WERI-Rb-1 (cell line): ENCODE measurements around the gene MAML3.

Experiments used
- DNase-seq: peaks from one replicate; pipeline ENCODE4 v3.0.0-alpha.2; 2020
- H3K27ac ChIP-seq: fragments of 250-450 bp; sonication (Bioruptor Pico); 2 replicates; pipeline ENCODE4 v1.5.1; 2020; ENCODE audit warnings: mild to moderate bottlenecking, moderate library complexity
- H3K27me3 ChIP-seq: fragments of 250-450 bp; sonication (Bioruptor Pico); 2 replicates; pipeline ENCODE4 v1.5.1; 2021; ENCODE audit warnings: mild to moderate bottlenecking, low read depth, moderate library complexity; ENCODE audit not compliant: insufficient read depth, severe bottlenecking
- H3K36me3 ChIP-seq: fragments of 250-450 bp; sonication (Bioruptor Pico); 2 replicates; pipeline ENCODE4 v1.5.1; 2020; ENCODE audit warnings: mild to moderate bottlenecking, moderate library complexity
- H3K4me3 ChIP-seq: 2 replicates; pipeline ENCODE4 v1.5.1; 2011; ENCODE audit warnings: low read depth, mild to moderate bottlenecking, control low read depth, low read length
- H3K9me3 ChIP-seq: fragments of 250-450 bp; sonication (Bioruptor Pico); 2 replicates; pipeline ENCODE4 v1.5.1; 2021; ENCODE audit warnings: mild to moderate bottlenecking, moderate library complexity; ENCODE audit not compliant: severe bottlenecking
- TF ChIP-seq, protein P1 (sequence below): IDR thresholded peaks from 2 replicates; pipeline ENCODE4 v1.5.1; 2011; ENCODE audit warnings: low read depth, mild to moderate bottlenecking, control low read depth, inconsistent platforms, low read length

The MAML3 gene

DNA sequence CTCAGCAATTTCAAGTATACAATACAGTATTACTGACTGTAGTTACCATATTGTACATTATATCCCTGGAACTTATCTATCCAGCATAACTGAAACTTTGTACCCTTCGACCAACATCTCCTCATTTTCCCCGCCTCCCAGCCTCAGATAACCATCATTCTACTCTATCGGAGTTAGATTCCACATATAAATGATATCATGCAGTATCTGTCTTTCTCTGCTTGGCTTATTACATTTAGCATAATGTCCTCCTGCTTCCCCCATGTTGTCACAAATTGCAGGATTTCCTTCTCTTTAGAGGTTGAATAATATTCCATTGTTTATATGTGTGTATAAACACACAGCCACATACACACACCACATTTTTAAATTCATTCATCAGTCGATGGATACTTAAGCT is 218.1 kb downstream of the MAML3 start:
- Histone ChIP-seq H3K27me3 (no peaks in the 10 kb centered on the region), H3K9me3 (no peaks in the 10 kb centered on the region), H3K27ac (no peak overlapping the region), H3K4me3 (no peak overlapping the region), H3K36me3 (no peaks in the 10 kb centered on the region)
- TF ChIP-seq, protein P1, sequence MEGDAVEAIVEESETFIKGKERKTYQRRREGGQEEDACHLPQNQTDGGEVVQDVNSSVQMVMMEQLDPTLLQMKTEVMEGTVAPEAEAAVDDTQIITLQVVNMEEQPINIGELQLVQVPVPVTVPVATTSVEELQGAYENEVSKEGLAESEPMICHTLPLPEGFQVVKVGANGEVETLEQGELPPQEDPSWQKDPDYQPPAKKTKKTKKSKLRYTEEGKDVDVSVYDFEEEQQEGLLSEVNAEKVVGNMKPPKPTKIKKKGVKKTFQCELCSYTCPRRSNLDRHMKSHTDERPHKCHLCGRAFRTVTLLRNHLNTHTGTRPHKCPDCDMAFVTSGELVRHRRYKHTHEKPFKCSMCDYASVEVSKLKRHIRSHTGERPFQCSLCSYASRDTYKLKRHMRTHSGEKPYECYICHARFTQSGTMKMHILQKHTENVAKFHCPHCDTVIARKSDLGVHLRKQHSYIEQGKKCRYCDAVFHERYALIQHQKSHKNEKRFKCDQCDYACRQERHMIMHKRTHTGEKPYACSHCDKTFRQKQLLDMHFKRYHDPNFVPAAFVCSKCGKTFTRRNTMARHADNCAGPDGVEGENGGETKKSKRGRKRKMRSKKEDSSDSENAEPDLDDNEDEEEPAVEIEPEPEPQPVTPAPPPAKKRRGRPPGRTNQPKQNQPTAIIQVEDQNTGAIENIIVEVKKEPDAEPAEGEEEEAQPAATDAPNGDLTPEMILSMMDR = no peak
- no peak for DNase-seq

DNA sequence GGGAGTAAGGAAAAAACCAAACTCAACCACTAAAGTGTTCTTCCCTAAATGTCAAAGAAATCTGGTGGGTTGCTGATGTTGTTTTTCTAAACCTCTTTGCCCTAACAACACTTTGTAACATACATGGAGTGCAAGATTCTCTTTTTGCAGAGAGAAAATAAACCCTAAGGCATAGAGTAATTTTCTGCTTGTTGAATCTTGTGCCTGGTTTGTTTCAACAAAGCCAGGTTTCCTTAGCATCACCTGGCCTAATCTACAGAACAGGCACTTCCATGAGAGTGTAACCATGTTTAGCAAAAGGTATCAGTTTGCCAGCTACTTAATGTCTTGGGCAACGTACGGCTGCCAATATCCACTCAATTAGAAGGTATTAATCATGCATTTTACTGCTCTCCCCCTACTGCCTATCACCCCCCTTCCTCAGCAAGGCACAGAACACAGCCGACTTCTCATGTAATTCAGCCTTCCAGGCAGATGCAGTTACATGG is 219.2 kb downstream of the MAML3 start:
- H3K27ac ChIP-seq = peak overlapping the region; percentile 35
- no peaks in the 10 kb centered on the region for H3K36me3 ChIP-seq
- H3K27me3 ChIP-seq = no peaks in the 10 kb centered on the region
- no peaks in the 10 kb centered on the region for H3K9me3 ChIP-seq
- TF ChIP-seq, protein P1 = no peak
- no peak for DNase-seq
- no peak overlapping the region for H3K4me3 ChIP-seq

DNA sequence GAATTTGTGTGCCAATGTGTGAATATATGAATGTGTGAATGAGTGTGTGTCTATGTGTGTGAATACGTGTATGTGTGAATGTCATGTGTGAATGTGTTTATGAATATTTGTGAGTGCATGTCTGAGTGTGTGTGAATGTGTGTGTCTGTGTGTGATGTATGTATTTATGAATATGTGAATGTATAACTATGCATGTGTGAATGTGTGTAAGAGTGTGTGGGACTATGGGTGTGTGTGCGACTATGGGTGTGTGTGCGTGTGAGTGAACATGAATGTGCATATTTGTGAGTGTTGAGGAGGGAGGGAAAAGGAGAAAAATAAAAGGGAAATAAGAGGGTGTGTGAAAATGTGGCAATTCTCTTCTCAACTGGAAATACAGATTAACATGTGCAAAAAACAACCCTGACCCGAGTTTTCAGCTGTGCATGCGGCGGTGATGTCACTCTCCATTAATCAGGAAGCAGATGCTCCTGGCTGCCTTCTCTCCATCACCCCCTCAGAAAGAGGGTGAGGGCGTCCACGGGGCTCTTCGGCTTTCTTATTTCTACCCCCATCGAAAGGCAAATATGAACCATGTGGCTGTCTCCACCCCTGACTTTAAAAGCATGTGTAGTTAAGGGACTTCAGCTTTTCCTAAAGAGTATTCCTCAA is 219.8 kb downstream of the MAML3 start:
- H3K4me3 ChIP-seq = no peak overlapping the region

DNA sequence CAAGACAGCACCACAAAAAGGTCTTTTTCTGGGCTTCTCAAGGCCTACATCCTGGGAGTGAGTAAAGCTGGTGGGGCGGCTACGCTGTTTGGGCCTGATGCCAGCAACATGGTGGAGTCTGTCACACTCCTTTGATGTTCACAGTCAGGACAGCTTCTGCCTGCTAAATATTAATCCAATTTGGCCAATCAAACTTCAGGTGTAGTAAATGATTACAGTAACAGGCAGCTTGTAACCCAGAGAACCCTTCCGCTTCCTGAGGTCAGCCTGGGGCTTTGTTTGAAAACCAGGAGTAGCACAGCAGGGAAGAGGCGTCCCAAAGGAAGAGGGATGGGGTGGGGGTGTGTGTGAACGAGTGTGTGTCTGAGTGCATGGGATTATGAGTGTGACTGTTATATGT is 220.4 kb downstream of the MAML3 start:
- TF ChIP-seq, protein P1 = no peak
- H3K36me3 ChIP-seq = no peaks in the 10 kb centered on the region
- DNase-seq = no peak

More for the DNA sequence above, 219.8 kb downstream of the MAML3 start:
- no peaks in the 10 kb centered on the region for H3K27me3 ChIP-seq
- H3K27ac ChIP-seq = peak overlapping the region; percentile 35
- TF ChIP-seq, protein P1 = no peak
- DNase-seq = peak; percentile 65
- H3K9me3 ChIP-seq = no peaks in the 10 kb centered on the region
- no peaks in the 10 kb centered on the region for H3K36me3 ChIP-seq

DNA sequence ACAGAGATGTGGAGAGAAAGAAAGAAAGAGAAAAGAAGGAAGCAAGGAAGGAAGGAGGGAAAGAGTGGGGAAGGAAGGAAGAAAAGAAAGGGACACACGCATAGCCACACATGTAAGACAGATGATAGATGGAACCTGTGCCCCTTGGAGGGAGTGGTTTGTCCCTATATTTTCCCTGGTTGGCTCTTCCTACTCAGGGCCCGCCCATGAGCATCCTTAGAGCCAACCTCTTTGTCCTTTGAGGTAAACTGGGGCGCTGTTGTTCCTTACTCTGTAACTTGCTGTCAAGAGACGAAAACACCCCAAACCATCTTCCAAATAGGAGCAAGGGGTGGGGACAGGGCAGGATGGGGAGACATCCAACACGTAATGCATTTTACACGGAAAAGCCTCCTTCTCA is 220.9 kb downstream of the MAML3 start:
- no peaks in the 10 kb centered on the region for H3K9me3 ChIP-seq
- no peak for DNase-seq
- no peaks in the 10 kb centered on the region for H3K27me3 ChIP-seq
- no peak overlapping the region for H3K27ac ChIP-seq
- no peaks in the 10 kb centered on the region for H3K36me3 ChIP-seq
- TF ChIP-seq, protein P1 = no peak
- H3K4me3 ChIP-seq = no peak overlapping the region

More for the DNA sequence above, 220.4 kb downstream of the MAML3 start:
- H3K27ac ChIP-seq = no peak overlapping the region
- no peak overlapping the region for H3K4me3 ChIP-seq
- H3K9me3 ChIP-seq = no peaks in the 10 kb centered on the region
- H3K27me3 ChIP-seq = no peaks in the 10 kb centered on the region

DNA sequence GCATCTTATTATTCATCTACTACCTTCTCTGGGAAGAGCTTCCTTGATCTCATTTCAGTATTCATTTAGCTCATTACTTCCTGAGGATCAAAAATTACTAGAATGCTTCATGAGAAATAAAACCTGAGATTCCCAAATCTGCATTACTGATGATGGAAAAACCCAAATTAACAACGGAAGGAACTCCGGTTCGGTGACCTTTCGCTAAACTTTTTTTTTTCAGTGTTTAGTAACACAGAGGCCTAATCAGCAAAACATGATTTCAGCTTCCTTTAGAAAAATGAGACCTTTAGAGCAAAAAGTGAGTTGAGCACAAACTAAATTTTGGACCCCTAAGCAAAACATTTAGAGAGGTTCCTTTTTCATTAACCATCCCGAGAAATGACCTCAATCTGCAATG is 229.2 kb downstream of the MAML3 start:
- no peak for DNase-seq
- Histone ChIP-seq H3K9me3 (no peaks in the 10 kb centered on the region), H3K36me3 (no peaks in the 10 kb centered on the region), H3K27me3 (no peaks in the 10 kb centered on the region), H3K27ac (no peak overlapping the region), H3K4me3 (no peak overlapping the region)
- TF ChIP-seq, protein P1 = no peak
